Skeletal muscle satellite cell (primary cell): ENCODE data around the gene PRM1.

Source experiments
- H3K27me3 ChIP-seq: 2 replicates; pipeline ENCODE4 v1.7.0; 2013; ENCODE audit warnings: low read length; ENCODE audit not compliant: control insufficient read depth, insufficient read depth
- H3K36me3 ChIP-seq: 2 replicates; pipeline ENCODE4 v1.7.0; 2013; ENCODE audit warnings: mild to moderate bottlenecking, control low read depth, low read length; ENCODE audit not compliant: insufficient read depth
- H3K4me1 ChIP-seq: 2 replicates; pipeline ENCODE4 v1.7.0; 2013; ENCODE audit warnings: low read length; ENCODE audit not compliant: control insufficient read depth, insufficient read depth
- H3K4me2 ChIP-seq: 2 replicates; pipeline ENCODE4 v1.7.0; 2013; ENCODE audit warnings: mild to moderate bottlenecking, low read length
- H3K4me3 ChIP-seq: 2 replicates; pipeline ENCODE4 v1.7.0; 2013; ENCODE audit warnings: low read length
- H3K9ac ChIP-seq: 2 replicates; pipeline ENCODE4 v1.7.0; 2013; ENCODE audit warnings: mild to moderate bottlenecking, low read depth, low read length, moderate library complexity
- H3K9me3 ChIP-seq: replicated peaks from 2 replicates; pipeline ENCODE4 v1.7.0; 2013; ENCODE audit warnings: mild to moderate bottlenecking, control low read depth, low read length

PRM1 gene

GRCh38 chr16:11312718-11313492 lies 31.8 kb upstream of the PRM1 start:
- H3K9ac ChIP-seq, result no peak overlapping the region
- H3K4me3 ChIP-seq, result no peak overlapping the region
- H3K4me2 ChIP-seq, result peak overlapping the region; percentile 2
- H3K27me3 ChIP-seq, result peaks cover 11% of the 10 kb centered on the region
- H3K36me3 ChIP-seq, result no peaks in the 10 kb centered on the region
- no peaks in the 10 kb centered on the region for H3K9me3 ChIP-seq
- peaks cover 19% of the 10 kb centered on the region for H3K4me1 ChIP-seq

GRCh38 chr16:11310997-11311561 lies 29.9 kb upstream of the PRM1 start:
- no peak overlapping the region for H3K4me3 ChIP-seq

DNA sequence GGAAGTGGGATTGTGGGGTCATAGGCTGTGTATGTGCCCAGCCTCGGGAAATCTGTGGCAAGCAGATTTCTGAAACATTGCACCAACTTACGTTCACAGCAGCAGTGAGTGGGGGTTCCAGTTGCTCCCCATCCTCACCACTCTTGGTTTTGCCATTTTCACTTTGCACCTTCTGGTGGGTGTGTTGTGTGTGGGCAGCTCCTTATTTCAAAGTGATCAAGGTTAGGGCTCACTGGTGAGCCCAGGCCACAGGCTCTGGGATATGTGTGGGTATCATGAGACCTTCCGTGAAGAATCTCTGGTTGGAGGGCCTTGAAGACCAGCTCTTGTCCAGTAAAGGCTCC lies 29.5 kb upstream of the PRM1 start:
- Histone ChIP-seq H3K4me3 (no peak overlapping the region), H3K9me3 (no peaks in the 10 kb centered on the region), H3K36me3 (no peaks in the 10 kb centered on the region), H3K4me2 (no peak overlapping the region), H3K27me3 (peaks cover 11% of the 10 kb centered on the region), H3K4me1 (peaks cover 15% of the 10 kb centered on the region), H3K9ac (no peak overlapping the region)

More at GRCh38 chr16:11310997-11311561, 29.9 kb upstream of the PRM1 start:
- peaks cover 15% of the 10 kb centered on the region for H3K4me1 ChIP-seq
- no peaks in the 10 kb centered on the region for H3K9me3 ChIP-seq
- no peak overlapping the region for H3K9ac ChIP-seq
- no peaks in the 10 kb centered on the region for H3K36me3 ChIP-seq
- H3K27me3 ChIP-seq, result peaks cover 13% of the 10 kb centered on the region
- no peak overlapping the region for H3K4me2 ChIP-seq

- peaks cover 11% of the 10 kb centered on the region for H3K27me3 ChIP-seq
- no peaks in the 10 kb centered on the region for H3K9me3 ChIP-seq
- H3K9ac ChIP-seq, result no peak overlapping the region
- H3K4me2 ChIP-seq, result no peak overlapping the region
- no peaks in the 10 kb centered on the region for H3K36me3 ChIP-seq
- no peak overlapping the region for H3K4me3 ChIP-seq
- H3K4me1 ChIP-seq, result peaks cover 15% of the 10 kb centered on the region
These were observed 28.9 kb upstream of the PRM1 start for GRCh38 chr16:11309895-11310633.

GRCh38 chr16:11308493-11309283 lies 27.6 kb upstream of the PRM1 start:
- no peaks in the 10 kb centered on the region for H3K36me3 ChIP-seq
- peaks cover 15% of the 10 kb centered on the region for H3K4me1 ChIP-seq
- no peak overlapping the region for H3K9ac ChIP-seq
- no peak overlapping the region for H3K4me3 ChIP-seq
- H3K9me3 ChIP-seq, result no peaks in the 10 kb centered on the region
- H3K4me2 ChIP-seq, result no peak overlapping the region
- H3K27me3 ChIP-seq, result peaks cover 11% of the 10 kb centered on the region

- H3K36me3 ChIP-seq, result no peaks in the 10 kb centered on the region
- H3K27me3 ChIP-seq, result peaks cover 11% of the 10 kb centered on the region
- H3K9ac ChIP-seq, result no peak overlapping the region
- peaks cover 11% of the 10 kb centered on the region for H3K4me1 ChIP-seq
- H3K9me3 ChIP-seq, result no peaks in the 10 kb centered on the region
- no peak overlapping the region for H3K4me3 ChIP-seq
- H3K4me2 ChIP-seq, result no peak overlapping the region
These were observed 26.7 kb upstream of the PRM1 start for GRCh38 chr16:11307639-11308492.

DNA sequence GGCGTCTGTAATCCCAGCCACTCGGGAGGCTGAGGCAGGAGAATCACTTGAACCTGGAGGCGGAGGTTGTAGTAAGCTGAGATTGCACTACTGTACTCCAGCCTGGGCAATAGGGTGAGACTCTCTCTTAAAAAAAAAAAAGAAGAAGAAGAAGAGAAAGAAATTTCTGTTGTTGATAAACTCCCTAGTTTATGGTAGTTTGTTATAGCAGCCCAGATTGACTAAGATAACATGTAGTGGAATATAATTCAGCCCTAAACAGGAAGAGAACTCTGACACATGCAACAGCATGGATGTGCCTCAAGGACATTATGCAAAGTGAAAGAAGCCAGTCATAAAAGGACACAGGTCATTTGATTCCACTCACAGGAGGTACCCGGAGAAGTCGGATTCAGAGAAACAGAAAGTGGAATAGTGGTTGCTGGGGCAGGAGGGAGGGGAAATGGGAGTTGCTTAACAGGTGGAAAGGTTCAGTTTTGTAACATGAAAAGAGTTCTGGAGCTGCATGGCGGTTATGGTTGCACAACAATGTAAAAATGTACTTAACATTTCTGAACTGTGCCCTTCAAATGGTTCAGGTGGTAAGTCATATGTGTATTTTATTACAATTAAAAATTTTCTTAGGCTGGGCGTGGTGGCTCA lies 26.0 kb upstream of the PRM1 start:
- Histone ChIP-seq H3K9me3 (no peaks in the 10 kb centered on the region), H3K4me3 (no peak overlapping the region), H3K36me3 (no peaks in the 10 kb centered on the region), H3K4me1 (peaks cover 4% of the 10 kb centered on the region), H3K27me3 (peaks cover 11% of the 10 kb centered on the region), H3K4me2 (no peak overlapping the region), H3K9ac (no peak overlapping the region)

DNA sequence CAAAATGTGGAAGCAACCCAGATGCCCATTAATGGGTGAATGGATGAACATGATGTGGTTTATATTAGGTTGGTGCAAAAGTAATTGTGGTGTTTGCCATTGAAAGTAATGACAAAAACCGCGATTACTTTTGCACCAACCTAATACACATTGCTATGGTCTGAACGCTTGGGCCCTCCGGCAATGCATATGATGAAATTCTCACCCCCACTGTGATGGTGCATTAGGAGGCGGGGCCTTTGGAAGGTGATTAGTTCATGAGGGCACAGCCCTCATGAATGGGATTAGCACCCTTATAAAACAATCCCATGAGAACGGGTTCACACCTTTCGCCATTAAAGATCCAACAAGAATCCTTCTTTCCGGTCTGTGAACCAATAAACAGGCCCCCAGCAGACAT lies 25.3 kb upstream of the PRM1 start:
- Histone ChIP-seq H3K27me3 (peaks cover 11% of the 10 kb centered on the region), H3K4me1 (no peaks in the 10 kb centered on the region), H3K9me3 (no peaks in the 10 kb centered on the region), H3K4me2 (no peak overlapping the region), H3K9ac (no peak overlapping the region), H3K36me3 (no peaks in the 10 kb centered on the region), H3K4me3 (no peak overlapping the region)

GRCh38 chr16:11303405-11304138 lies 22.4 kb upstream of the PRM1 start:
- no peaks in the 10 kb centered on the region for H3K36me3 ChIP-seq
- H3K27me3 ChIP-seq, result peaks cover 3% of the 10 kb centered on the region
- no peak overlapping the region for H3K4me3 ChIP-seq
- H3K4me2 ChIP-seq, result no peak overlapping the region
- H3K9ac ChIP-seq, result no peak overlapping the region
- H3K4me1 ChIP-seq, result no peaks in the 10 kb centered on the region
- no peaks in the 10 kb centered on the region for H3K9me3 ChIP-seq

DNA sequence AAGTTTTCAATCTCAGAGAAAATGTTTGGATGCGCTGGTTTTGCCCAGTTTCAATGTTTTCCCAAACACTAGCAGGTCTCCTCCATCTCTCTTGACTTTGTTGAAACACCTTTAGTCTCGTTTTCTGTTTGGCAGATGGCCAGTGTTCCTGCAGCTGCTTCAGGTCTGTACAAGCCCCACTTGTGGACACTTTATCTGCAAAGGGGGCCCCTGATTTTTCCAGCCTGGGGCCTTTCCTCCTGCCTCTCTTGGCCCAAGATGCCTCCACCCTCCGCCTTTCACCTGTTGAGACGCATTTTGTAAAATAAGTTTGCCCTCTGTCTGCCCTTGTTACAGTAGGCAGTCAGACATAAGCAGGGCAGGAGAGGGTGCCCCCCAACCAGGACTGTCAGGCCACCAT lies 21.8 kb upstream of the PRM1 start:
- Histone ChIP-seq H3K27me3 (peaks cover 3% of the 10 kb centered on the region), H3K36me3 (no peaks in the 10 kb centered on the region), H3K9ac (no peak overlapping the region), H3K4me3 (no peak overlapping the region), H3K4me2 (no peak overlapping the region), H3K9me3 (no peaks in the 10 kb centered on the region), H3K4me1 (no peaks in the 10 kb centered on the region)
